Natural killer cell (primary cell): ENCODE data around the gene STRN3. TPM values are rescaled to one million over a fixed set of nuclear protein-coding genes. Genes with fewer than 3 reads are reported as not detected.
"Not testable (repeated sequence)": the region's sequence is repeated elsewhere in the genome, so short reads cannot be mapped to it uniquely, and the experiment has no call there.

Experiments
- ATAC-seq, 3 donors: fragments of 150-1000 bp in 2 of 3; fragments of 200-7000 bp in 1 of 3; cut with Tn5 transposase; 1 replicate in 1 of 3; 2 replicates in 2 of 3; pipeline ENCODE4 v1.10.0; 2021; ENCODE audit warnings: mild to moderate bottlenecking in 2 of 3, moderate library complexity in 2 of 3
- DNase-seq, 2 donors: peaks; one replicate each; pipeline versions ENCODE4 v3.0.0 to v3.0.0-alpha.2; 2013 to 2021; ENCODE audit warnings: mixed read lengths in 1 of 2
- H3K27ac ChIP-seq: one replicate; pipeline ENCODE4 v1.5.1; 2013; ENCODE audit warnings: mild to moderate bottlenecking, low read length
- H3K27me3 ChIP-seq: one replicate; pipeline ENCODE4 v1.6.1; 2013; ENCODE audit warnings: low read length; ENCODE audit not compliant: control insufficient read depth, insufficient read depth
- H3K36me3 ChIP-seq: one replicate; pipeline ENCODE4 v1.6.1; 2013; ENCODE audit warnings: low read length; ENCODE audit not compliant: control insufficient read depth, insufficient read depth
- H3K4me1 ChIP-seq: one replicate; pipeline ENCODE4 v1.6.1; 2013; ENCODE audit warnings: low read length; ENCODE audit not compliant: control insufficient read depth, insufficient read depth
- H3K4me3 ChIP-seq: one replicate; pipeline ENCODE4 v1.5.1; 2013; ENCODE audit warnings: low read length
- H3K9me3 ChIP-seq: one replicate; pipeline ENCODE4 v1.6.1; 2013; ENCODE audit warnings: low read length; ENCODE audit not compliant: control insufficient read depth, insufficient read depth
- H3K27ac Mint-ChIP-seq, 2 donors: one replicate each; pipeline ENCODE4 v1.8.0; 2022; ENCODE audit warnings: mild to moderate bottlenecking in 2 of 2, mixed read lengths in 2 of 2, moderate library complexity in 1 of 2
- H3K27me3 Mint-ChIP-seq, 2 donors: one replicate each; pipeline ENCODE4 v1.8.0; 2022; ENCODE audit warnings: low read depth in 2 of 2, mixed read lengths in 2 of 2
- H3K36me3 Mint-ChIP-seq: one replicate; pipeline ENCODE4 v1.8.0; 2022; ENCODE audit warnings: mixed read lengths
- H3K4me1 Mint-ChIP-seq, 2 donors: one replicate each; pipeline ENCODE4 v1.8.0; 2022; ENCODE audit warnings: mixed read lengths in 2 of 2
- H3K4me3 Mint-ChIP-seq: one replicate; pipeline ENCODE4 v1.8.0; 2022; ENCODE audit warnings: mild to moderate bottlenecking, moderate library complexity, mixed read lengths
- H3K9me3 Mint-ChIP-seq, 2 donors: one replicate each; pipeline ENCODE4 v1.8.0; 2022; ENCODE audit warnings: mixed read lengths in 2 of 2
- WGBS: methylation state at CpG from one replicate; pipeline ENCODE4 v1.1.7; 2013; ENCODE audit warnings: missing lambda C conversion rate; ENCODE audit not compliant: insufficient coverage; 5-methylcytosine and 5-hydroxymethylcytosine counted together
- intact Hi-C: fragments of 100-400 bp; cut with micrococcal nuclease; formaldehyde crosslinking; loops from one replicate; pipeline ENCODE4 v1.14.2; 2022
- total RNA-seq, 4 donors: library from RNA; stranded (reverse); fragments of 120-200 nt in 1 of 4; gene quantifications; one replicate each; pipeline versions ENCODE4 v1.2.3 to v1.2.4, GENCODE V29; 2013 to 2022
- TF ChIP-seq, protein P1 (sequence below): fragments of 200-600 bp; IDR thresholded peaks from one replicate; pipeline ENCODE4 v1.8.0; 2022; ENCODE audit warnings: antibody characterized with exemption

Gene STRN3
- total RNA-seq, 3 donors from 2014 or later (not counting 1 experiment from before 2014, with no cell fraction given) = 19.5 to 34.2 (median 31.1) TPM

DNA sequence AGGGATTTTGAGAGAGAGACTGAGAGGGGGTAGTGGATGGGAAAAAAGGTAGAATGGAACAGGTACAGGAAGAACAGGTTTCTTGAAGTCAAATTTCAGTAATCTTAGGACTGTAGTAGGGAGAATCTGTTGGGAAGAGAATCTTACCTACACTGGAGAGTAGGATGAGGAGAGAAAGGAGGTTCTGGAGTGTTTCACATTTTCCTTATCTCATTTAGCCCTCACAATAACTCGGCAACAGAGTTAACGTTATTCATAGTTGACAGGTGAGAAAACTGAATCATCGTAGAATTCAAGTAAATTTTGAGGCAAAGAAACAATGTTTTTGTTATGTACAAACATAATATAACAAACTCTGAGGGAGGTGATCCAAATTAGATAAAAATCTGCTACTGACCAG is 17.2 kb upstream of the STRN3 start:
- H3K4me1 ChIP-seq = no peaks in the 10 kb centered on the region
- Mint-ChIP-seq H3K4me1 (peaks cover 6% of the 10 kb centered on the region in 2 donors), H3K27me3 (no peaks in the 10 kb centered on the region), H3K4me3 (no peak overlapping the region), H3K27ac (no peak overlapping the region), H3K9me3 (no peaks in the 10 kb centered on the region), H3K36me3 (no peaks in the 10 kb centered on the region)
- WGBS = no CpG with 5 or more reads among the region's 3 CpGs
- H3K27me3 ChIP-seq = no peaks in the 10 kb centered on the region
- no peaks in the 10 kb centered on the region for H3K9me3 ChIP-seq
- intact Hi-C loops = no loop called here
- no peak overlapping the region for H3K4me3 ChIP-seq
- no peaks in the 10 kb centered on the region for H3K36me3 ChIP-seq
- no peak for DNase-seq
- TF ChIP-seq, protein P1, sequence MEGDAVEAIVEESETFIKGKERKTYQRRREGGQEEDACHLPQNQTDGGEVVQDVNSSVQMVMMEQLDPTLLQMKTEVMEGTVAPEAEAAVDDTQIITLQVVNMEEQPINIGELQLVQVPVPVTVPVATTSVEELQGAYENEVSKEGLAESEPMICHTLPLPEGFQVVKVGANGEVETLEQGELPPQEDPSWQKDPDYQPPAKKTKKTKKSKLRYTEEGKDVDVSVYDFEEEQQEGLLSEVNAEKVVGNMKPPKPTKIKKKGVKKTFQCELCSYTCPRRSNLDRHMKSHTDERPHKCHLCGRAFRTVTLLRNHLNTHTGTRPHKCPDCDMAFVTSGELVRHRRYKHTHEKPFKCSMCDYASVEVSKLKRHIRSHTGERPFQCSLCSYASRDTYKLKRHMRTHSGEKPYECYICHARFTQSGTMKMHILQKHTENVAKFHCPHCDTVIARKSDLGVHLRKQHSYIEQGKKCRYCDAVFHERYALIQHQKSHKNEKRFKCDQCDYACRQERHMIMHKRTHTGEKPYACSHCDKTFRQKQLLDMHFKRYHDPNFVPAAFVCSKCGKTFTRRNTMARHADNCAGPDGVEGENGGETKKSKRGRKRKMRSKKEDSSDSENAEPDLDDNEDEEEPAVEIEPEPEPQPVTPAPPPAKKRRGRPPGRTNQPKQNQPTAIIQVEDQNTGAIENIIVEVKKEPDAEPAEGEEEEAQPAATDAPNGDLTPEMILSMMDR = no peak
- no peak overlapping the region for H3K27ac ChIP-seq
- ATAC-seq = no peak

DNA sequence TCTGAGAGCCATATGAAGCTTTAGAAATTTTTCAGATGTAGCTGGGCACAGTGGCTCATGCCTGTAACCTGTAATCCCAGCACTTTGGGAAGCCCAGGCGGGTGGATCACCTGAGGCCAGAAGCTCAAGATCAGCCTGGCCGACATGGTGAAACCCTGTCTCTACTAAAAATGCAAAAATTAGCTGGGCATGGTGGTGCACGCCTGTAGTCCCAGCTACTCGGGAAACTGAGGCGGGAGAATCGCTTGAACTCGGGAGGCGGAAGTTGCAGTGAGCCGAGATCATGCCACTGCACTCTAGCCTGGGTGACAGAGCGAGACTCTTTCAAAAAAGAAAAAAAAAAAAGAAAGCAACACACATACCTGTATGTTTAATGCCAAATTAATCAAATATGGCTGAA is 16.7 kb upstream of the STRN3 start:
- H3K4me1 Mint-ChIP-seq, DNase-seq, H3K27ac Mint-ChIP-seq, H3K4me3 ChIP-seq, H3K4me3 Mint-ChIP-seq, ATAC-seq, H3K36me3 ChIP-seq, H3K27me3 Mint-ChIP-seq, H3K36me3 Mint-ChIP-seq, H3K27me3 ChIP-seq, H3K9me3 Mint-ChIP-seq, H3K9me3 ChIP-seq, intact Hi-C loops, H3K4me1 ChIP-seq, H3K27ac ChIP-seq: not testable (repeated sequence)
- WGBS = 97% methylated on average over 8 of the region's 10 CpGs

DNA sequence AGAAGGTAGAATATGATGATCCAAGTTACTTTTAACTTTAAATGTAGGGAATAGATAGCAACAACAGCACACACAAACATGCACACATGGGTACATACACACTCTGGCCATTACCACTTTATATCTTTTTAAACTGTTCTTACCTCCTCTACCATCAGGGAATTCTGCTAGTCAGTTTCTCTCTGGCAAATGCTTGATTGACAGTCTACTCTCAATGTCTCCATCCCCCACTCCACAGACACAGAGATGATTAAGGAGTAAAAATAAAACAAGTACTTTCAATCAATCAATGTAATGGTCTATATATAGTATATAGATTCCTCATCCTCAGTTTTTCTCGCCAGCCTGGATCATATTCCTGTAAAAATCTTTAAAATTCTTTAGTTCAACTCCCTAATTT is 16.1 kb upstream of the STRN3 start:
- H3K36me3 Mint-ChIP-seq = no peaks in the 10 kb centered on the region
- ATAC-seq (no peak), DNase-seq (no peak)
- H3K4me3 Mint-ChIP-seq = no peak overlapping the region
- no peaks in the 10 kb centered on the region for H3K27me3 Mint-ChIP-seq
- H3K4me3 ChIP-seq = no peak overlapping the region
- peaks cover 6% of the 10 kb centered on the region in 2 donors for H3K4me1 Mint-ChIP-seq
- no peaks in the 10 kb centered on the region for H3K9me3 ChIP-seq
- no peaks in the 10 kb centered on the region for H3K27me3 ChIP-seq
- TF ChIP-seq, protein P1 = no peak
- intact Hi-C loops = no loop called here
- no peaks in the 10 kb centered on the region for H3K36me3 ChIP-seq
- no peak overlapping the region for H3K27ac Mint-ChIP-seq
- no peaks in the 10 kb centered on the region for H3K4me1 ChIP-seq
- no CpG with 5 or more reads among the region's 1 CpG for WGBS
- H3K27ac ChIP-seq = no peak overlapping the region
- H3K9me3 Mint-ChIP-seq = no peaks in the 10 kb centered on the region

GRCh38 chr14:31038521-31039166 is 12.5 kb upstream of the STRN3 start:
- H3K4me1 ChIP-seq = no peaks in the 10 kb centered on the region
- H3K36me3 Mint-ChIP-seq = no peaks in the 10 kb centered on the region
- no peak overlapping the region for H3K4me3 Mint-ChIP-seq
- no peaks in the 10 kb centered on the region for H3K27me3 Mint-ChIP-seq
- intact Hi-C loops = no loop called here
- H3K27ac Mint-ChIP-seq = no peak overlapping the region
- H3K27ac ChIP-seq = no peak overlapping the region
- no peaks in the 10 kb centered on the region for H3K27me3 ChIP-seq
- no peaks in the 10 kb centered on the region for H3K36me3 ChIP-seq
- no peak overlapping the region for H3K4me3 ChIP-seq
- DNase-seq (no peak), ATAC-seq (no peak)
- TF ChIP-seq, protein P1 = no peak
- no peaks in the 10 kb centered on the region for H3K4me1 Mint-ChIP-seq
- H3K9me3 Mint-ChIP-seq = no peaks in the 10 kb centered on the region
- 100% methylated on average over 1 of the region's 3 CpGs for WGBS
- H3K9me3 ChIP-seq = no peaks in the 10 kb centered on the region
